ENCODE results near the gene TNPO3. TPM values are rescaled to one million over a fixed set of nuclear protein-coding genes. Genes with fewer than 3 reads are reported as not detected.

The TNPO3 gene
- total RNA-seq, 3 donors from 2014 or later, result 71.4 to 73.9 (median 72.0) TPM

GRCh38 chr7:128924707-128925588, 130.0 kb downstream of the TNPO3 start:
- Mint-ChIP-seq H3K4me1 (ENCODE audit: low read depth) (no peaks in the 10 kb centered on the region), H3K9me3 (no peaks in the 10 kb centered on the region)
- no peak for ATAC-seq

GRCh38 chr7:128923411-128923800, 131.5 kb downstream of the TNPO3 start:
- ATAC-seq, result no peak
- peaks cover 17% of the 10 kb centered on the region for H3K27me3 Mint-ChIP-seq (ENCODE audit: low read depth)
- H3K9me3 Mint-ChIP-seq, result no peaks in the 10 kb centered on the region
- no peak for DNase-seq
- H3K4me1 Mint-ChIP-seq (ENCODE audit: low read depth), result no peaks in the 10 kb centered on the region
- no peaks in the 10 kb centered on the region for H3K36me3 Mint-ChIP-seq (ENCODE audit: insufficient read depth)
- H3K4me3 Mint-ChIP-seq, result no peak overlapping the region

More at GRCh38 chr7:128924707-128925588, 130.0 kb downstream of the TNPO3 start:
- Mint-ChIP-seq H3K4me3 (no peak overlapping the region), H3K36me3 (ENCODE audit: insufficient read depth) (no peaks in the 10 kb centered on the region), H3K27me3 (ENCODE audit: low read depth) (peaks cover 16% of the 10 kb centered on the region)
- DNase-seq, result no peak

- Mint-ChIP-seq H3K36me3 (ENCODE audit: insufficient read depth) (no peaks in the 10 kb centered on the region), H3K27me3 (ENCODE audit: low read depth) (peaks cover 17% of the 10 kb centered on the region), H3K4me3 (no peak overlapping the region), H3K4me1 (ENCODE audit: low read depth) (no peaks in the 10 kb centered on the region), H3K9me3 (no peaks in the 10 kb centered on the region)
- DNase-seq, result no peak
- ATAC-seq, result no peak
Measured at GRCh38 chr7:128922496-128923410, 132.2 kb downstream of the TNPO3 start.

- ATAC-seq, result no peak
- no peaks in the 10 kb centered on the region for H3K36me3 Mint-ChIP-seq (ENCODE audit: insufficient read depth)
- DNase-seq, result no peak
- peaks cover 23% of the 10 kb centered on the region for H3K27me3 Mint-ChIP-seq (ENCODE audit: low read depth)
- H3K4me3 Mint-ChIP-seq, result no peak overlapping the region
- H3K4me1 Mint-ChIP-seq (ENCODE audit: low read depth), result no peaks in the 10 kb centered on the region
- H3K9me3 Mint-ChIP-seq, result no peaks in the 10 kb centered on the region
Measured at GRCh38 chr7:128921866-128922440, 133.0 kb downstream of the TNPO3 start.

- DNase-seq, result no peak
- H3K4me3 Mint-ChIP-seq, result no peak overlapping the region
- H3K9me3 Mint-ChIP-seq, result no peaks in the 10 kb centered on the region
- ATAC-seq, result no peak
- no peaks in the 10 kb centered on the region for H3K4me1 Mint-ChIP-seq (ENCODE audit: low read depth)
- H3K36me3 Mint-ChIP-seq (ENCODE audit: insufficient read depth), result no peaks in the 10 kb centered on the region
- peaks cover 31% of the 10 kb centered on the region for H3K27me3 Mint-ChIP-seq (ENCODE audit: low read depth)
Measured at GRCh38 chr7:128920913-128921582, 133.9 kb downstream of the TNPO3 start.

- no peaks in the 10 kb centered on the region for H3K36me3 Mint-ChIP-seq (ENCODE audit: insufficient read depth)
- peaks cover 35% of the 10 kb centered on the region for H3K27me3 Mint-ChIP-seq (ENCODE audit: low read depth)
- H3K4me1 Mint-ChIP-seq (ENCODE audit: low read depth), result peaks cover 4% of the 10 kb centered on the region
- H3K4me3 Mint-ChIP-seq, result no peak overlapping the region
- DNase-seq (no peak), ATAC-seq (no peak)
- no peaks in the 10 kb centered on the region for H3K9me3 Mint-ChIP-seq
Measured at GRCh38 chr7:128919881-128920799, 134.8 kb downstream of the TNPO3 start.

- H3K4me1 Mint-ChIP-seq (ENCODE audit: low read depth), result peaks cover 7% of the 10 kb centered on the region
- ATAC-seq (no peak), DNase-seq (no peak)
- no peaks in the 10 kb centered on the region for H3K9me3 Mint-ChIP-seq
- H3K27me3 Mint-ChIP-seq (ENCODE audit: low read depth), result peaks cover 39% of the 10 kb centered on the region
- no peak overlapping the region for H3K4me3 Mint-ChIP-seq
- H3K36me3 Mint-ChIP-seq (ENCODE audit: insufficient read depth), result no peaks in the 10 kb centered on the region
Measured at GRCh38 chr7:128919241-128919640, 135.7 kb downstream of the TNPO3 start.

GRCh38 chr7:128918016-128918665, 136.8 kb downstream of the TNPO3 start:
- no peak for ATAC-seq
- Mint-ChIP-seq H3K4me1 (ENCODE audit: low read depth) (peaks cover 9% of the 10 kb centered on the region), H3K36me3 (ENCODE audit: insufficient read depth) (no peaks in the 10 kb centered on the region), H3K4me3 (no peak overlapping the region), H3K9me3 (no peaks in the 10 kb centered on the region), H3K27me3 (ENCODE audit: low read depth) (peaks cover 39% of the 10 kb centered on the region)
- DNase-seq, result no peak

- Mint-ChIP-seq H3K36me3 (ENCODE audit: insufficient read depth) (no peaks in the 10 kb centered on the region), H3K27me3 (ENCODE audit: low read depth) (peaks cover 36% of the 10 kb centered on the region), H3K4me1 (ENCODE audit: low read depth) (peaks cover 9% of the 10 kb centered on the region), H3K9me3 (no peaks in the 10 kb centered on the region), H3K4me3 (no peak overlapping the region)
- DNase-seq (no peak), ATAC-seq (no peak)
Measured at GRCh38 chr7:128917122-128917521, 137.8 kb downstream of the TNPO3 start.

GRCh38 chr7:128916643-128916915, 138.3 kb downstream of the TNPO3 start:
- no peak for ATAC-seq
- Mint-ChIP-seq H3K4me3 (no peak overlapping the region), H3K36me3 (ENCODE audit: insufficient read depth) (no peaks in the 10 kb centered on the region)

GRCh38 chr7:128915841-128916642, 138.9 kb downstream of the TNPO3 start:
- peaks cover 9% of the 10 kb centered on the region for H3K4me1 Mint-ChIP-seq (ENCODE audit: low read depth)
- no peaks in the 10 kb centered on the region for H3K9me3 Mint-ChIP-seq
- H3K27me3 Mint-ChIP-seq (ENCODE audit: low read depth), result peaks cover 43% of the 10 kb centered on the region
- DNase-seq (no peak), ATAC-seq (no peak)
- no peaks in the 10 kb centered on the region for H3K36me3 Mint-ChIP-seq (ENCODE audit: insufficient read depth)
- peak overlapping the region; percentile 55 for H3K4me3 Mint-ChIP-seq

More at GRCh38 chr7:128916643-128916915, 138.3 kb downstream of the TNPO3 start:
- H3K27me3 Mint-ChIP-seq (ENCODE audit: low read depth), result peaks cover 41% of the 10 kb centered on the region
- no peaks in the 10 kb centered on the region for H3K9me3 Mint-ChIP-seq
- DNase-seq, result no peak
- peaks cover 9% of the 10 kb centered on the region for H3K4me1 Mint-ChIP-seq (ENCODE audit: low read depth)

GRCh38 chr7:128915271-128915819, 139.6 kb downstream of the TNPO3 start:
- no peaks in the 10 kb centered on the region for H3K9me3 Mint-ChIP-seq
- H3K36me3 Mint-ChIP-seq (ENCODE audit: insufficient read depth), result no peaks in the 10 kb centered on the region
- DNase-seq (no peak), ATAC-seq (peak in 1 of 2 donors; percentile 6)
- peaks cover 42% of the 10 kb centered on the region for H3K27me3 Mint-ChIP-seq (ENCODE audit: low read depth)
- H3K4me1 Mint-ChIP-seq (ENCODE audit: low read depth), result peaks cover 9% of the 10 kb centered on the region
- peak overlapping the region; percentile 55 for H3K4me3 Mint-ChIP-seq

Measured in activated T-cell treated with anti-CD3 and anti-CD28 coated beads, Interleukin-2, amount 50 U/mL, for 4 hours (primary cell).